GM12892 (cell line): ENCODE measurements around the gene LRRFIP2.

Experiments used
- POLR2A ChIP-seq: IDR thresholded peaks from 2 replicates; pipeline ENCODE4 v1.6.1; 2011; ENCODE audit warnings: low read depth, low read length, control low read depth
- POLR2AphosphoS5 ChIP-seq: IDR thresholded peaks from 2 replicates; pipeline ENCODE4 v1.6.1; 2011; ENCODE audit warnings: low read depth, low read length, control low read depth
- TAF1 ChIP-seq: IDR thresholded peaks from 2 replicates; pipeline ENCODE4 v1.6.1; 2011; ENCODE audit warnings: low read depth, mild to moderate bottlenecking, control low read depth, low read length, borderline replicate concordance

GRCh38 chr3:37123292-37123691 lies 51.1 kb downstream of the LRRFIP2 start:
- TF ChIP-seq POLR2A, result no peak
- TF ChIP-seq POLR2AphosphoS5, result no peak
- no peak for TF ChIP-seq TAF1
